MG63 (cell line): Measurements from ENCODE around the gene BTG3. TPM values are rescaled to one million over a fixed set of nuclear protein-coding genes. Genes with fewer than 3 reads are reported as not detected.

ENCODE experiments used
- DNase-seq: peaks from one replicate; pipeline ENCODE4 v3.0.0-alpha.2; 2020
- H3K27me3 ChIP-seq: fragments of 250-450 bp; sonication (Bioruptor Pico); 2 replicates; pipeline ENCODE4 v1.5.1; 2020; ENCODE audit warnings: mild to moderate bottlenecking, moderate library complexity
- H3K36me3 ChIP-seq: fragments of 250-450 bp; sonication (Bioruptor Pico); 2 replicates; pipeline ENCODE4 v1.5.1; 2020; ENCODE audit warnings: mild to moderate bottlenecking, moderate library complexity
- H3K4me3 ChIP-seq: fragments of 250-450 bp; sonication (Bioruptor Pico); 2 replicates; pipeline ENCODE4 v1.5.1; 2020; ENCODE audit warnings: mild to moderate bottlenecking, moderate library complexity
- H3K9me3 ChIP-seq: fragments of 250-450 bp; sonication (Bioruptor Pico); 2 replicates; pipeline ENCODE4 v1.5.1; 2020; ENCODE audit warnings: mild to moderate bottlenecking, moderate library complexity
- total RNA-seq: library from RNA; depleted of rRNA; stranded (reverse); fragments of >200 nt; shearing (Covaris generic); gene quantifications from 2 replicates; pipeline ENCODE4 v1.2.3, GENCODE V29; 2014; ENCODE audit warnings: low replicate concordance

BTG3 gene
- total RNA-seq, 1 experiment from 2014 or later: 50.4 TPM

GRCh38 chr21:17609681-17610080 is 3.0 kb downstream of the BTG3 start:
- Histone ChIP-seq H3K4me3 (no peak overlapping the region), H3K9me3 (no peaks in the 10 kb centered on the region), H3K36me3 (peaks cover 45% of the 10 kb centered on the region), H3K27me3 (no peaks in the 10 kb centered on the region)
- DNase-seq: no peak

DNA sequence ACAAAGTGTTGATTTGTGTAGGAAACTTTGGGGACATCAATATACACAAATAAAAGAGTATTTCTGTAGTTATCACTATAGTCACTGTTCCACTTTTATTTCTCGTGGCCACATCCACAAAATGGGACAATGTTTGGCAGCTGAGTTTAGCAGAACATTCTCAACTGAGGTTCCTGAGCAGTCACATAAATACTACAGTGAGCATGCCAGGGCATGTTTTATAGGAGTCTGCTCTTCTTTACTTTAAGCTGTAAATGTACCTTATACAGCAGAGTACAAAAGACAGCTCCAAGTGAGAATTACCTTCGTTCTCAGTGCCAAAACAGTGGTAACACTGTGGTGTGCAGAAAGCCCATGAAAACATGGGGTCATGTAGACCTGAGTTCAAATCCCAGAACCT is 5.0 kb downstream of the BTG3 start:
- no peak for DNase-seq
- Histone ChIP-seq H3K36me3 (peaks cover 65% of the 10 kb centered on the region), H3K9me3 (no peaks in the 10 kb centered on the region)

GRCh38 chr21:17602874-17603273 is 9.8 kb downstream of the BTG3 start:
- Histone ChIP-seq H3K36me3 (peaks cover 80% of the 10 kb centered on the region), H3K27me3 (no peaks in the 10 kb centered on the region), H3K4me3 (no peak overlapping the region), H3K9me3 (no peaks in the 10 kb centered on the region)
- DNase-seq: no peak

More for the DNA sequence above, 5.0 kb downstream of the BTG3 start:
- Histone ChIP-seq H3K4me3 (no peak overlapping the region), H3K27me3 (no peaks in the 10 kb centered on the region)

- Histone ChIP-seq H3K4me3 (no peak overlapping the region), H3K36me3 (peaks cover 81% of the 10 kb centered on the region), H3K9me3 (no peaks in the 10 kb centered on the region)
These were observed 14.3 kb downstream of the BTG3 start for GRCh38 chr21:17598437-17598836.

DNA sequence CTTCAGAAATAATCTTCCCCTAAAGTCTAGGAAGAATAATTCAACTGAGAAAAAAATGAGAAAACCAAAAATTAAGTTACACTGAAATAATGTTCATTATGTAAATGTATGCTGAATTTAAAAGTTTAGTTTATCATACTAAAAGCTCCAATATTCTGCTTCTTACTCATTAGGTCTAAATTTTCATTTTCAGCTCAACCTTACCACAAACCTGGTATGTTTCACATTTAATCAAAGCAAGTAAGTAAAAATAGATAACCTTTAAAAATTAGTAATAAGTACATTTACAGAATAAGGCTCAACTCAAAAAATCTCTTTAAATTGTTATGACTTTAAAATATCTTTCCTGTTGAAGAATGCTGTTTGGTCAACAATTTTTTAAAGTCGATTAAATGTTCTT is 15.0 kb downstream of the BTG3 start:
- Histone ChIP-seq H3K36me3 (peaks cover 75% of the 10 kb centered on the region), H3K9me3 (no peaks in the 10 kb centered on the region), H3K27me3 (no peaks in the 10 kb centered on the region), H3K4me3 (no peak overlapping the region)
- no peak for DNase-seq

More at GRCh38 chr21:17598437-17598836, 14.3 kb downstream of the BTG3 start:
- no peaks in the 10 kb centered on the region for H3K27me3 ChIP-seq
- DNase-seq: no peak

DNA sequence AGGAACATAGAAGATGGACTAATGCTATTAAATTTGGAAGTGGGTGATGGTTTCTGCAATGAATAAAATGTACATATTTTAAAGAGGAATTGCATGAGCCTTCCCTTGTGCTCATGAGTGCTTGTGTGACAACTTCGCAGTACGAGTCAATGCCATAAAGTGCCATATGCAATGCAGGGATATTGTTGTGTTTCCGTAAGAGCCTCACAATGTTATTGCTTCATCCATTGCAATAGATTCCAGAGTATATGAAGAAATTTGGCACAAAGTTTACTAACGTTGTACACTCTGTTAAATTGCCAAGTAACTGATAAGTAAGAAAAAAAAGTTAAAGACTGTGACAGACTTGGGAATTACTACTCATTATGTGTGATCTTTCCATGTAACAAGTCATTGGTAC is 22.3 kb downstream of the BTG3 start:
- H3K27me3 ChIP-seq: no peaks in the 10 kb centered on the region
- no peak for DNase-seq
- H3K4me3 ChIP-seq: no peak overlapping the region
- H3K9me3 ChIP-seq: no peaks in the 10 kb centered on the region
- H3K36me3 ChIP-seq: peaks cover 27% of the 10 kb centered on the region

GRCh38 chr21:17585875-17586450 is 26.7 kb downstream of the BTG3 start:
- H3K36me3 ChIP-seq: no peaks in the 10 kb centered on the region
- H3K27me3 ChIP-seq: no peaks in the 10 kb centered on the region
- DNase-seq: no peak
- H3K4me3 ChIP-seq: no peak overlapping the region
- no peaks in the 10 kb centered on the region for H3K9me3 ChIP-seq

- Histone ChIP-seq H3K27me3 (no peaks in the 10 kb centered on the region), H3K9me3 (no peaks in the 10 kb centered on the region), H3K36me3 (no peaks in the 10 kb centered on the region), H3K4me3 (no peak overlapping the region)
- DNase-seq: no peak
These were observed 28.8 kb downstream of the BTG3 start for GRCh38 chr21:17583898-17584297.

GRCh38 chr21:17580319-17580718 is 32.4 kb downstream of the BTG3 start:
- H3K36me3 ChIP-seq: no peaks in the 10 kb centered on the region
- no peak overlapping the region for H3K4me3 ChIP-seq
- DNase-seq: no peak
- H3K27me3 ChIP-seq: no peaks in the 10 kb centered on the region
- no peaks in the 10 kb centered on the region for H3K9me3 ChIP-seq

- H3K27me3 ChIP-seq: no peaks in the 10 kb centered on the region
- DNase-seq: no peak
- no peaks in the 10 kb centered on the region for H3K36me3 ChIP-seq
- H3K4me3 ChIP-seq: no peak overlapping the region
- H3K9me3 ChIP-seq: no peaks in the 10 kb centered on the region
These were observed 33.8 kb downstream of the BTG3 start for GRCh38 chr21:17578876-17579275.

DNA sequence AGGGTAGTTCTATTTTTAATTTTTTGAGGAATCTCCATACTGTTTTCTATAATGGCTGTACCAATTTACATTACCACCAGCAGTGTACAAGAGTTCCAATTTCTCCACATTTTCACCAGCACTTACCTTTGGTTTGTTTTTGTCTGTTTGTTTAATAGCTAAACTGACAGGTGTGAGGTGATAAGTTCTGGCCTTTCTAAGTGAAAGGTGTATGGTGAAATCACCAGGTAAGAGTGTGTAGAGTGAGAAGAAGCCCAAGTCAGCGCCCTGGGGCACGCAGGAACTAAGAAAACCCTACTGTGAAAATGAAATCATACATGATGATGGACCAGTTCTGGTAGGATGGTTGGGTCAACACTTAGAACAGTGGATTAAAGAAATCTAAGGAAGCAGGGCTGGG is 34.5 kb downstream of the BTG3 start:
- no peaks in the 10 kb centered on the region for H3K27me3 ChIP-seq
- no peaks in the 10 kb centered on the region for H3K36me3 ChIP-seq
- H3K4me3 ChIP-seq: no peak overlapping the region

DNA sequence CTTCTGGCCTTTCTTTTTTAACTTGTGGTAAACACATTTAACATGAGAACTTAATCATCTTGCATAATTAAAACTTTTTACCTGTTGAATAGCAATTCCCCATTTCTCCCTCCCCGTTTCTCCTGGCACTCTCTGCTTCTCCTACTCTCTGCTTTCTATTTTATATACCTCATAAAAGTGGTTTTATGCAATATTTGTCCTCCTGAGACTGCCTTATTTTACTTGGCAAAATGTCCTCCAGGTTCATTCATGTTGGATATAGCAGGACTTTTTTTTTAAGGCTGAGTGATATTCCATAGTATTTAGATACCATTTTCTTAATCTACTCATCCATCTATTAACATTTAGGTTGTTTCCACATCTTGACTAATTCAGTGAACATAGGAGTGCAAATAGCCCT is 35.0 kb downstream of the BTG3 start:
- Histone ChIP-seq H3K9me3 (no peaks in the 10 kb centered on the region), H3K4me3 (no peak overlapping the region)

More for the DNA sequence above, 34.5 kb downstream of the BTG3 start:
- H3K9me3 ChIP-seq: no peaks in the 10 kb centered on the region
- DNase-seq: no peak

DNA sequence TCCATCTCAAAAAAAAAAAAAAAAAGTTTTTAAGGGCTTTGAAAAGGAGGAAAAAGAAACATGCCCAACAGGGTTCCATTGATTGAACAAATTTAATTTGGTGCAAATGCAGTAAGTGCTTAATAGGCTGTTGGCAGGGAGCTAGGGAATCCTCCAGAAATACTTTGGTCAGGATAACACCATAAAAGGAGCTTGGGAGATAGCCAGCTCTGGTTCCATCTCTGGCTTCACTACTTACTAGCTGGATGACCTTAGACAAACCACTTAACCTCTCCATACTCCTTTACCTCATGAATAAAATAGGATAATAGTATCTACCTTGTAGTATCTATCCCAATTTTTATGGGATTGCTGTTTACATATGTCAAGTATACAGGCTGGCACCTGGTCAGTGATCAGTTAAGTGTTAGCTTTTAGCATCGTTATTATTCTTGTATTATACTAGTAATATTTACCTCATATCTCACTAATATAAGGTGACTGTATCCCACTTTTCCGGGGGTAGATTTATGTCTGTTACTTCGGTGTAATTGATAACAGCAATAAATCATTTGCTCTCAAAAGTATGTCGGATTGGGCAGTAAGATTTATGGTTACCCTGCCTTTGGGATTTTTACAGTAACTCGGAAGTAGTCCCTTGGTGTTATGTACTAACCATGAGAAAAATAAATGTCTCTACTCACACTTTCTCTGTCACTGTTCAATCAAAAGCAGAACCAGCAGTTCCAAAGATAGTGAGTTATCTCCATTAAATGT is 36.4 kb downstream of the BTG3 start:
- no peaks in the 10 kb centered on the region for H3K9me3 ChIP-seq
- H3K27me3 ChIP-seq: no peaks in the 10 kb centered on the region
- H3K4me3 ChIP-seq: no peak overlapping the region
- no peak for DNase-seq
- H3K36me3 ChIP-seq: no peaks in the 10 kb centered on the region

More for the DNA sequence above, 35.0 kb downstream of the BTG3 start:
- H3K36me3 ChIP-seq: no peaks in the 10 kb centered on the region
- H3K27me3 ChIP-seq: no peaks in the 10 kb centered on the region
- DNase-seq: no peak

DNA sequence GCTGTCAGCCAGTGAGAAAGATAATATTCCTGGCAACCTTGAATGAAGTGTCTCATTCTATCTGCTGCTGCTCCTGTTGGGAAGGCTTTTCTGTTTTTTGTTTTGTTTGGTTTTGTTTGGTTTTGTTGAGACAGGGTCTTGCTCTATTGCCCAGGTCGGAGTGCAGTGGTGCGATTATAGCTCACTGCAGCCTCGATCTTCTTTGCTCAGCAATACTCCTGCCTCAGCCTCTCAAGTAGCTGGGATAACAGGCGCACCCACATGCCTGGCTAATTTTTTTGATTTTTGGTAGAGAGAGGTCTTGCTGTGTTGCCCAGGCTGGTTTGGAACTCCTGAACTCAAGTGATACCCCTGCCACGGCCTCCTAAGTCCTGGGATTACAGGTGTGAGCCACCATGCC is 37.6 kb downstream of the BTG3 start:
- Histone ChIP-seq H3K9me3 (no peaks in the 10 kb centered on the region), H3K27me3 (no peaks in the 10 kb centered on the region), H3K4me3 (no peak overlapping the region), H3K36me3 (no peaks in the 10 kb centered on the region)
- DNase-seq: no peak

DNA sequence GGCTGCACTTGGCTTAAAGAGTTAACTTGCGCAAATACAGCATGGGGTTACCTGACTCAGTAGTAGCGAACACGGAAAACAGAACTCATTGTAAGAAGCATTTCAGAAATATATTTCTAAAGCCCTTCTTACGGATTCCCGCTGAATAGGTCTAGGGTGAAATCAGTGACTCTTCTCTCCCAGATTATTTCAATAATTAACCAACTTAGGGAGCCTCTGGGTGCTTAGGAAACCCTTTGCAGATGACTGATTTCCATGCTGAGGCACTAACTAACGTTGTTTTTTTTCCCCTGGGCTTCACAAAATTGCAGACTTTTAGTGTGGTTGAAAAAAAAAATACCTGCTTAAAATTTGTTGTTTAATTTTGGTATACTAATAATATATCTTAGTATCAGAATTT is 40.3 kb downstream of the BTG3 start:
- no peaks in the 10 kb centered on the region for H3K36me3 ChIP-seq
- no peaks in the 10 kb centered on the region for H3K9me3 ChIP-seq
- DNase-seq: no peak

GRCh38 chr21:17570786-17571185 is 41.9 kb downstream of the BTG3 start:
- H3K36me3 ChIP-seq: no peaks in the 10 kb centered on the region
- H3K27me3 ChIP-seq: no peaks in the 10 kb centered on the region
- no peaks in the 10 kb centered on the region for H3K9me3 ChIP-seq
- no peak overlapping the region for H3K4me3 ChIP-seq
- no peak for DNase-seq

More for the DNA sequence above, 40.3 kb downstream of the BTG3 start:
- no peaks in the 10 kb centered on the region for H3K27me3 ChIP-seq
- H3K4me3 ChIP-seq: no peak overlapping the region

GRCh38 chr21:17560377-17561025 is 52.2 kb downstream of the BTG3 start:
- Histone ChIP-seq H3K36me3 (no peaks in the 10 kb centered on the region), H3K4me3 (no peak overlapping the region), H3K27me3 (no peaks in the 10 kb centered on the region), H3K9me3 (no peaks in the 10 kb centered on the region)
- DNase-seq: no peak
